ENCODE measurements around the gene PTPRD. TPM values are rescaled to one million over a fixed set of nuclear protein-coding genes. Genes with fewer than 3 reads are reported as not detected.
"Not testable (repeated sequence)": the region's sequence is repeated elsewhere in the genome, so short reads cannot be mapped to it uniquely, and the experiment has no call there.

Gene PTPRD
- polyA plus RNA-seq, 3 donors, result 114 to 130 (median 117) TPM

DNA sequence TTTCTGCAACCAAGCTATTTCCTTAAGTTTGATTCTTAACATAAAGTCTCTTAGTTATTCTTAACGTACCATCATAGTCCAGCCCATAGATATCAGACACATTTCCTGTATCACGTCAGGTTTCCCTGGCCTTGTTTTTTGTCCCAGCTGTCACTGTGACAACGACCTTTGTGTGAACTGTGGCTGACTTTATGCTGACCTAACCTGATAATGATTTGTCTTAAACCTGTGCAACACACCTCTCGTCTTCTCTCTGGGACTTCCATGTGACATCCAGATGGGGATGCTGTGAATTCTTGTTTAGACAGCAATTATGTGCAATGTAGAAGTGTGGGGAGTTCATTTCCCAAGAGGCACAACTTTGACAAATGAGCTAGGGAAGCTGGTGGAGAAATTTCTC lies 662.8 kb downstream of the PTPRD start:
- no peak for DNase-seq (ENCODE audit: extremely low read depth in 1 of 11, low read depth in 9 of 11, low spot score in 4 of 11)

DNA sequence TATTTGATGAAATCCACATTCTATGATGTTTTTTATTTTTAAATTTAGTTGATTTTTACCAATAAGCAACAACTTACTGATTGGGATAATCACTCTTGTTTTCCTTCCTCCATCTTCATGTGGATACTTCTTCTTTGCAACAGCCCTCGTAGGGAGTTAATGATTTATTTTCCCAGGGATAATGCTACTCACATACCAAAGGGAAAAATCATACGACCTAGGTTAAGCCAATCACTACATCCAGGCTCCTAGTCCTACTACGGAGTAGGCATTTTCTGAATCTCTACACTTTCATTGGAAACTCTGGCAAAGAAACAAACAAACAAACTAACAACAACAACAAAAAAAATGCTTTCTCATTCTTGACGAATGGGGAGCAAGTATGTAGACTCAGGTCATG lies 663.4 kb downstream of the PTPRD start:
- no peak for DNase-seq (ENCODE audit: extremely low read depth in 1 of 11, low read depth in 9 of 11, low spot score in 4 of 11)

DNA sequence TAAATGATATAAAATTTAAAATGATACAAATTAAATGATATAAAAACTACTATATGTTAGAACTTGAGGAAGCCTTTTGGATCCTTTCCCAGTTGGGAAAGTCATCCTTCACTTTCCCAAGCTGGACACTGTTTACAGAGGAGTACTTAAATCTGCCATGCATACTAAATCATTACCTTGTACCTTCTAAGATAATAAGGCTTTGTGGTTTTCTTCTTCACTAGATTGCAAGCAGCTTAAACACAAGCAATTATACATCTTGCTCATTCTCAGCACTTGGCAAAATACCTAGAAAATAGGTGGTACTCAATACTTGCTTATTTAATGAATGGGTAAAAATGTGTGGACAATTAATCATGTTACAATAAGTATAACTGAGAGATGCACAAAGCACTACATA lies 666.8 kb downstream of the PTPRD start:
- DNase-seq (ENCODE audit: extremely low read depth in 1 of 11, low read depth in 9 of 11, low spot score in 4 of 11), result no peak

DNA sequence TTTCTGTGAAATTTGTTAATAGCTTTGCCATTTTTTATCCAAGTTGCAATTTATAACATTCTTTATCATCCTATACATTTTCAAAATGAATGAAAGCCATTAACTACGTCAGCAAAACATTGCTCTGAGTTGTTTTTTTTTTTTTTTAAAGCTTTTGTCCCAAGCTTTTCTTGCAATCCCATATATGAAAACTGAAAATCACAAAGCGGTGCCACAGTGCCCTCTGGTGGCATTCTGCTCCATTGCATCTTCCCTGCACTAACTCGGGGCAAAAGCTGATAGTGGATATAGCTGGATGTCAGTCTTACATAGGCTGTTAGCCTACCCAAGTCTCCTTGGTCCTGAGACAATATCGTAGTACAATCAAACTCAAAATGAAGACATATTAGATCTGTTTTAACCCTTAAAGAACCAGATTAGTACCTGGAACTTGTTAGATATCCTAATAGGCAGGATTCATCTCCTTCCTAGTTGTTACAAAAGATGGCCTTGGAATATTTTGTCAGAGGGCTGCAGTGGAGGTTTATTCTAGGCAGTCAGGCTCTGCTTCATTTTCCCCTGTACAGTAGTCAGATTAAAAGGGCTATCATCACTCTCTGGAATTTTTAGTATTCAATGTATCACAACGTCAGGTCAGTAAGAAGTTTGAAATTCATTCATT lies 669.9 kb downstream of the PTPRD start:
- peak; percentile 46 to 69 (median 58) for DNase-seq (ENCODE audit: extremely low read depth in 1 of 11, low read depth in 9 of 11, low spot score in 4 of 11)

DNA sequence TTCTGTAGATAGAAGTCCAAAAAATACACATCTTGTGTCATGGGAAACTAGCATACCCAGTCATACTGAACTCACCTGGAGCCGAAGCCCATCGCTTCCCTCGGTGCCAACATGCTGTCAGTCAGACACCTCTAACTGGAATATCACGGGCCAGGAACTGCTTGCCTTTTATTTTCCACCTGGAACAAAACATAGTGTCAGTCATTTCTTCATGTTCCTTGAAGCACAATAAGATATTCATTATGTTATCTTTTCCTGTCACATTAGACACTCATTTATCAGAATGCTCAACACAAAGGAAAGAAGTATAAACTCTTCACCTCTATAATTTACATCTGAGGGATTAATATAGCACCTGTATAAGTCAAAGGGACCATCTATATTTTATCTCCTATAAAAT lies 674.4 kb downstream of the PTPRD start:
- no peak for DNase-seq (ENCODE audit: extremely low read depth in 1 of 11, low read depth in 9 of 11, low spot score in 4 of 11)

DNA sequence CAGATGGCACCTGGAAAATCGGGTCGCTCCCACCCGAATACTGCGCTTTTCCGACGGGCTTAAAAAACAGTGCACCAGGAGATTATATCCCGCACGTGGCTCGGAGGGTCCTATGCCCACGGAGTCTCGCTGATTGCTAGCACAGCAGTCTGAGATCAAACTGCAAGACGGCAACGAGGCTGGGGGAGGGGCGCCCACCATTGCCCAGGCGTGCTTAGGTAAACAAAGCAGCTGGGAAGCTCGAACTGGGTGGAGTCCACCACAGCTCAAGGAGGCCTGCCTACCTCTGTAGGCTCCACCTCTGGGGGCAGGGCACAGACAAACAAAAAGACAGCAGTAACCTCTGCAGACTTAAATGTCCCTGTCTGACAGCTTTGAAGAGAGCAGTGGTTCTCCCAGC lies 681.3 kb downstream of the PTPRD start:
- DNase-seq (ENCODE audit: extremely low read depth in 1 of 11, low read depth in 9 of 11, low spot score in 4 of 11), result not testable (repeated sequence)

DNA sequence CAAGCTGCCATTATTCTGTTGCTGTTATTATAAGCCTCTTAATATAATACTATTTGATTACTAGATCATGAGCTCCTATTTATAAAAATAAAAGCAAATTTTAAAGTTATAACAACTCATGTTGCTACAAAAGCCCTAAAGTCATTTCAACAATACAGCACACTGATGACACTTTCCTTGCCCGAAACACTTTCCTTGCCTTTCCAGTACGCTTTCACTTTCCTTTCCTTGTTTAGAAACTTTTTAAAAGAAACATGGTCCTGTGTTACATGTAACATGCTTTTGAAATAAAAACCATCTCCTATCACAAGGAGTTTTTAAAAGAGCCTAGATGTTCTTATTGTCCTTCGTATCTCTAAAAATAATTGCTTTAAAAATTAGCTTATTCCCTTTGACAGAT lies 688.4 kb downstream of the PTPRD start:
- no peak for DNase-seq (ENCODE audit: extremely low read depth in 1 of 11, low read depth in 9 of 11, low spot score in 4 of 11)

DNA sequence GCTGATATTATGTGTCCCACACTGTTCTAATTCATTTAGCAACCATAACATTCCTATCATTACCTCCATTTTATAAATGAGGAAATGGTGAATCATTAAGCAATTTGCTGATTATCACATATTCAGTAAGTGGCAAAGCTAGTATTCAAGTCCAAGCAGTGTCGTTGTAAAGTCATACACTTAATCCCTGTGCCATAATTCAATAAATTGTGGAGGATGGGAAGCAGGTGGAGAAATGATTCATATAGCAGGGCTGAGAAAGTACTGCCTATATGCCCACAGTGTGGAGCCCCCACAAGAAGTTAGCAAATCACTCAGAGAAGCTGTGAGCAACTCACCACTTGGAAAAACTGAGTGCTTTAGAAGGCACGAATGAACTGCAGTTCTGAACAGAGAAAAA lies 691.0 kb downstream of the PTPRD start:
- no peak for DNase-seq (ENCODE audit: extremely low read depth in 1 of 11, low read depth in 9 of 11, low spot score in 4 of 11)

DNA sequence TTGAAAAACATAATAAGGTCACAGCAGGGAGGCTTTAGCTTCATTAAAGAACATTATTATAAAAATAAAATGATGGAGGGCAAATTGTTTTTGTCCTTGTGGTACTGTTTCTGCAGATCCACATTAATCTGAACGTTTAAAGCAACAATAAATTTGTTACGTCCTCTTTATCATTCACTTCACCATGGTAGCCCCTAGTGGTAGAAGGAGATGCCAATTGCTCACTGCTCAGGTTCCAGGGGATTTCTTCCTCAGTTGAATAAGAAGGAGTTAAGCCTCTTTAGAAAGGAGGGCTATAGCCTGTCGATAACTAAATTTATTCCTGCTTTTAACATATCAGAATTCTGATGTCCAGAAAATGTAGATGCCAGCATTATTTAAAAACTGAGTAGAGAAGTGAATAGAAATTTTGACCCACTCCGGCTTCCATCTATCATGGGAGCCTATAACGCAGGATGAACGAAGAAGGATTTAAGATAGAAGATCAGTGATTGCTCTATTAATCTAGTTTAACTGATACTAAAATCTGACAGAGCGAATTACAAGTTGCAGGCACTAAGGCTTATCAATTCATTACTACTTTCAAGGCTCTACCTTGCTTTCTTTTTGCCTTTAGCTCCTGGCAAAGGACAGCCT lies 692.3 kb downstream of the PTPRD start:
- no peak for DNase-seq (ENCODE audit: extremely low read depth in 1 of 11, low read depth in 9 of 11, low spot score in 4 of 11)

DNA sequence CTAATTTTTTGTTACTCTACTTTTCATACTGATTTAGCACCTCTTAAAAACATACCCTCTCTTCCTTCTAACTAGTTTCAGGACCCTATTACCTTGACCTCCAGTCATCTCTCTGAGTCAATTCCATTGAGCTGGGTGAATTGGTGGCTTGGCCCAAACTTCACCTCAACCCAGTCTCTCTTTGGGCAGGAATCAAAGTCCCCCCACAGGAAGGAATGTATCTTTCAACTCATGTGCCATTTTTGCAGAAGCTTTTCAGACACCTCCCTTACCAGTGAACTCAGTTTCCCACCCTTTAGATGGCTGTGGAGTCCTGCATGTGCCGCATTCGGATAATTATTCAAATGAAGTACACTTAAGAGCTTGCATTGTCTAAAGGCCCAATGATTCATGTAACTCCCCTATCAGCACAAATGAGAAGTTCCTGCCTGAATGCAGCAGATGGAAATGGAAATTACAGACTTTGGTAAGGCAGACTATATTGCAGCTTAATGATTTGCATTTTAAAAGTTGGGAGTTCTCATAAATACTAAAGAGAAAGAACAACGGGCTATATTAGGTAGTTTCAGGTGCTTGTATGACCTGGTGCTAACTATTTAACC lies 693.5 kb downstream of the PTPRD start:
- DNase-seq (ENCODE audit: extremely low read depth in 1 of 11, low read depth in 9 of 11, low spot score in 4 of 11), result no peak

DNA sequence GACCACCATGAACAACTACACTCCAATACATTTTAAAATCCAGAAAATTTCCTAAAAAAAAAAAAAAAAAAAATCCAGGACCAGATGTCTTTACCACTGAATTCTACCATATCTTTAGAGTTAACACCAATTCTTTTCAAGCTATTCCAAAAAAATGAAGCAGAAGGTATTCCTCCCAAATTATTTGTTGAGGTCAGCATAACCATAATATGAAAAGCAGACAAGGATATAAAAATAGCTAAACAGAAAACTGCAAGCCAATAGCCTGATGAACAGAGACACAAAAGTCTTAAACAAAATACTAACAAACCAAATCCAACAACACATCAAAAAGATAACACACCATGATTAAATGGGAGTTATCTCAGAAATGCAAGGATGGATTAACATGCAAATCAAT lies 695.4 kb downstream of the PTPRD start:
- DNase-seq (ENCODE audit: extremely low read depth in 1 of 11, low read depth in 9 of 11, low spot score in 4 of 11), result no peak

DNA sequence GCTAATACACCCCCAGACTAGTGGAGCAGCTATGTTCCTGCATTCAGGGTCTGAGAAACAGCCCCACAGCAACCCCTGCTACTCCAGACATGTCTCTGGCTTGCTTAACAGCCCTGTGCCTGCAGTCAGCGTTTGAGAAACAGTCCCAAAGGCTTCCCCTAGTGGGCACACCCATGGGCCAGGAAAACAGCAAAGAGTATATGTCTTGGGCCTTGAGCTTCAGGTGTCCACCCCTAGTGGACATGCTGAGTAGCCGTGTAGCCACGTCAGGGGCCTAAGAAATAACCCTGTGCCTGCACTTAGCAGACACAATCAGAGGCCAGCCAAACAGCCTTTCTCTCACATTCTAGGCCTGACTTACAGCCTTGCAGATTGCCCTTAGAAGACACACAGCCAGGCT lies 698.6 kb downstream of the PTPRD start:
- DNase-seq (ENCODE audit: extremely low read depth in 1 of 11, low read depth in 9 of 11, low spot score in 4 of 11), result no peak

DNA sequence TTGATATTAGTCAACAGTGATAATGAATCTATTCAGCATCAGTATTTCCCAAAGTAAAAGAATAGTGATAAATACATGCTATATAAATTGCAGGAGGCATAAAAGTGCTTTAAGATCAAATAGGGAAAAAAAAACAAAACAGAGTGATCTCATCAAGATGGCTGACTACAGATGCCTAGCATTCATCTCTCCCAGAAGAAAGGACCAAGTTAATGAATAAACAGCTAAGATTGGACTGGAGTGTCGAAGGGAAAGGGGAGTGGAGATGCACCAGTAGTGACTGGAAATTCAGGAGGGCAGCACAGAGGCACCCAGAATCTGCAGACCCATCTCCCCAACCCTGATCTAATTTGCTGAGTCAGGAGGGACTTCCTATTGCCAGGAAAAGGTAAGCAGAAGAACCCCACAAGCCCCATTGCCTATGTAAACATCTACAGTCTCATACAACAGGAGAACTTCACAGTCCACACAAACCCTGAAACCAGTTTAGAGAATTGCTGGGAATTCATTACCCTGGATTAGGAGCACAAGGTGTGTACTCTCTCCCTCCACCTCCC lies 699.4 kb downstream of the PTPRD start:
- DNase-seq (ENCODE audit: extremely low read depth in 1 of 11, low read depth in 9 of 11, low spot score in 4 of 11), result peak in 4 of 11 donors; percentile 2 to 8 (median 5)

DNA sequence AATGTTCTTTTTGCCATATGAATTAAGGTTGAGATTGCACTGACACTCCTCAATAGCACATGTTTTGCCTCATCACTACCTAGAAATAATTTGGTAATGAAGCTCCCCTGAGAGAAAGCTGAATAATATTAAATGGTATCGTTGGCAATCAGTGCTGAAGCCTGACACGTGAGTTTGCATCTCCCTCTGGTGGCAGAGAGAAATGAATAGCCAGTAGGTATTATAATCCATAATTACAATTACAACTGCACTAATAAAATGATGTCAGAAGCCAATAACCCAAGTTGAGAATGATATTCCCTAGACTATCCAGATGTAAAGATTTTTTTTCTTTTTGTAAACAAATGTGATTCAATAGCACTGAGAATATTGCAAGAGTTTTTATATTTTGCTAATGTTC lies 700.3 kb downstream of the PTPRD start:
- no peak for DNase-seq (ENCODE audit: extremely low read depth in 1 of 11, low read depth in 9 of 11, low spot score in 4 of 11)

DNA sequence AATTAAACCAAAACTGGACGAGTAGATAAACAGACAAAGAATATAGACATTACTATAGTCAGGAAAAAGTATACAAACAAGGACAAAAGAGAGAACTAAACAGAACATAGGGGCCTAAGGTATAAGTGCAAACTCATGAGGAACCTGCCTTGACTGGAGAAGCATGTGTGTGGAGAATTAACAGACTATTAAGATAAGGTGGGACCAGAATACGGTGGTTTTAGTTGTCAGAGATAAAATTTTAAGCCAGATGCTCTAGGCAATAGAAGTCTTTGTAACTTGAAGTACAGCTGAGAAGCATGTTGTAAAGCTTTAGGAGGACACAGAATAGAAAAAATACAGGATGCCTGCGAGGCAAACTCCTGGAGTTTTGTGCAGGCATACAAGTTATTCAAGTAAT lies 707.1 kb downstream of the PTPRD start:
- no peak for DNase-seq (ENCODE audit: extremely low read depth in 1 of 11, low read depth in 9 of 11, low spot score in 4 of 11)

DNA sequence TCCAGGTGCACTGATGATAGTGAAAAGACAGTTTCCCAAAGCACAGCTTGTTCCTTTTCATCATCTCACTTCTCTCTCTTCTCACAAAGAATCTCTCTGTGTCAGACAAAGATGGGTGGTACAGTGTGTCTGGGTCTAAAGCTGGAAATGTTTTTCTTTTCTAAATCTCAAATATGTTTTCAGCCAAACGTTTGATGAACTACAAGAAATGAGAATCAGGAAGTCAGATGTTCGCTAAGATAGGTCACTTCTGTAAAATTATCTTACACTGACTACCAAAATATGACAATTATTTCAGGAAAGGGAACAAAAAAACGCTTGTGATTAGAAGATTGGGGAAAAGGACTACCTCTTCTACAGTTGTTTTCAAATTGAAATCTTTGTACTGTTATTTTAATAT lies 708.8 kb downstream of the PTPRD start:
- no peak for DNase-seq (ENCODE audit: extremely low read depth in 1 of 11, low read depth in 9 of 11, low spot score in 4 of 11)

DNA sequence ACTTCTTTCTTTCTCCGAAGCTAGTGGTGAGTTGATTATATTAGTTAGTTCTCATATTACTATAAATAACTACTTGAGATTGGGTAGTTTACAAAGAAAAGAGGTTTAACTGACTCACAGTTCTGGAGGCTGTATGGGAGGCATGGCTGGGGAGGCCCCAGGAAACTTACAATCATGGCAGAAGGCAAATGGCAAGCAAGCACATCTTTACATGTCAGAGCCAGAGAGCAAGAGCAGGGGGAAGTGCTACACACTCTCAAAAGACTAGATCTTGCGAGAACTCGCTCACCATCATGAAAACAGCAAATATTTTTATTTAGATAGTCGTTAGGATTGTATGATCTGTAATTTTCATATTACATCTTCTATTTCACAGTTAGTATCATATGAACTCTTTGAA lies 711.2 kb downstream of the PTPRD start:
- DNase-seq (ENCODE audit: extremely low read depth in 1 of 11, low read depth in 9 of 11, low spot score in 4 of 11), result no peak

DNA sequence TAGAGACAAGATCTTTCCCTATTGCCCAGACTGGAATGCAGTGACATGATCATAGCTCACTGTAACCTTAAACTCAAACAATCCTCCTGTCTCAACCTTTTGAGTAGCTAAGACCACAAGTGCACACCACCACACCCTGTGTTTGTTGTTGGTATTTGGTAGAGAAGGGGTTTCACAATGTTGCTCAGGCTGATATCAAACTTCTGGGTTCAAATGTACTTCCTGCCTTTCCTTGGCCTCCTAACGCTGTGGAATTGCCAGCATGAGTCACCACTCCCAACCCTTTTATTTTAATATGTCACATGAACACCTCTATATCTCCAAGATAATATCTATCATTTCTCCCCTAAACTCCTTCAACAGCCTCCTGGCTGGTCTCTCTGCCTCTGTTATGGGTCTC lies 719.0 kb downstream of the PTPRD start:
- DNase-seq (ENCODE audit: extremely low read depth in 1 of 11, low read depth in 9 of 11, low spot score in 4 of 11), result no peak

DNA sequence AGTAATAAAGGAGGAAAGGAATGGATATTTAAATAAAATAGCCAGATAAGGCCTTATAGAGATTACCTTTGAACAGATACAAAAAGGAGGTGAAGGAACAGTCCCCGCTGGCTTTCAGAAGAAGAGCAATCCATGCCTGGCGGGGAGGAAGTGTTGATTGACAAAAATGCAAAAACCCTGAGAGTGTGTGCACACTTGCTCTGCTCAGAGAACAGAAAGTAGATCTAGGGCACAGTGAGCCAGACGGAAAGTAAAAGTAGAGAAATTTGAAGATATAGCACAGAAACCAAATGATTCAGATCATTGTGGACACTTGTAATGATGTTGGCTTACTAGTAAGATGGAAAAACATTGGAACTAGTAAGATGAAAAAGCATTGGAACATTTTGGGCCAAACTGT lies 720.6 kb downstream of the PTPRD start:
- no peak for DNase-seq (ENCODE audit: extremely low read depth in 1 of 11, low read depth in 9 of 11, low spot score in 4 of 11)

DNA sequence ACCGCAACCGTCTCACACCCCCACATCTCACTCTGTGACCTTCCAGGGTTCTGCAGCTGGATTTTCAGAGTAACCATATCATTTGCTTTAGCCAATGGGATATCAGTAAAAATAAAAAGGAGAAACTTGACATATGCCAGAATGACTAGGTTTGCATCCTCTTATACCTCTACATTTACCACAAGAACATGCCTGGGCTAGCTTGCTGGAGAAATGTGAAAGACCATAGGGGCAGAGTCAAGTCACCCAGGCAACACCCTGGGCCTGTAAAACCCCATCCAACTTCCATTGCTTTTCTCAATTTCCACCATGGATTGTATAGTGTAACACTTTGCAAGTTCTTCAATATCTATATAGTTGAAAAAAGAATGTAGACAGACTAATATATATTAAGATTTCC lies 731.1 kb downstream of the PTPRD start:
- DNase-seq (ENCODE audit: extremely low read depth in 1 of 11, low read depth in 9 of 11, low spot score in 4 of 11), result no peak

DNA sequence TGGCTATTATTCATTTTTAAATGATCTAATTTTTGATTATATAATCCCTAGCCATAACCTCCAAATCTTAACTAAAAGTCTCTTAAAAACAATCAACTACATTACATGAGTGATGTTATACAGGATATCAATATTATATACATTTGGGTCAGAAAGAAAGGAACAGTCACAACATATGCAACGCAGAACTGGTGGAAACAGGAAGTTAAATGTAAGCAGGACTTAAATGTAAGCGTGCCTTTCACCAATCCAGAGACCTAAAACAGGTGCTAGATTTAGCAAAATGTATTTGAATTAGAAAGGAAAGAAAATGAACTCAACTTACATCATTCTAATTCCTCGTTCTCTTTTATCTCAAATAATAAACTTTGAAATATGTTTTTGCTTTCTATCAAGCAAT lies 738.5 kb downstream of the PTPRD start:
- no peak for DNase-seq (ENCODE audit: extremely low read depth in 1 of 11, low read depth in 9 of 11, low spot score in 4 of 11)

Data from renal cortex interstitium (tissue), 11 donors.